Neuronal stem cell (in vitro differentiated cells): Measurements from ENCODE around the gene ANKRD13A. TPM values are rescaled to one million over a fixed set of nuclear protein-coding genes. Genes with fewer than 3 reads are reported as not detected.
"Not testable (repeated sequence)": the region's sequence is repeated elsewhere in the genome, so short reads cannot be mapped to it uniquely, and the experiment has no call there.

Experiments used
- DNase-seq: peaks from one replicate; pipeline ENCODE4 v3.0.0-alpha.2; 2013; ENCODE audit warnings: low spot score
- H2AFZ ChIP-seq: one replicate; pipeline ENCODE4 v1.6.1; 2013; ENCODE audit warnings: mild to moderate bottlenecking, low read length, inconsistent platforms
- H2AK5ac ChIP-seq: 2 replicates; pipeline ENCODE4 v1.6.1; 2013; ENCODE audit warnings: low read depth, mild to moderate bottlenecking, inconsistent platforms, low read length, moderate library complexity, mixed read lengths
- H2BK120ac ChIP-seq: 2 replicates; pipeline ENCODE4 v1.6.1; 2013; ENCODE audit warnings: low read depth, mild to moderate bottlenecking, inconsistent platforms, low read length, moderate library complexity, mixed read lengths
- H2BK12ac ChIP-seq: one replicate; pipeline ENCODE4 v1.6.1; 2013; ENCODE audit warnings: low read length, inconsistent platforms
- H2BK15ac ChIP-seq: 2 replicates; pipeline ENCODE4 v1.6.1; 2013; ENCODE audit warnings: mild to moderate bottlenecking, low read length, inconsistent platforms, mixed read lengths
- H2BK5ac ChIP-seq: one replicate; pipeline ENCODE4 v1.6.1; 2013; ENCODE audit warnings: inconsistent platforms, mild to moderate bottlenecking, low read length, moderate library complexity
- H3K14ac ChIP-seq: one replicate; pipeline ENCODE4 v1.6.1; 2013; ENCODE audit warnings: low read length, inconsistent platforms
- H3K18ac ChIP-seq: 2 replicates; pipeline ENCODE4 v1.6.1; 2013; ENCODE audit warnings: low read length, inconsistent platforms
- H3K23ac ChIP-seq: 2 replicates; pipeline ENCODE4 v1.6.1; 2013; ENCODE audit warnings: low read depth, mild to moderate bottlenecking, mixed read lengths, low read length, inconsistent platforms; ENCODE audit not compliant: poor library complexity
- H3K27ac ChIP-seq: replicated peaks from 3 replicates; pipeline ENCODE4 v1.5.1; 2013; ENCODE audit warnings: low read length, inconsistent platforms
- H3K27me3 ChIP-seq, 3 experiments: 2 replicates each; pipeline ENCODE4 v1.6.1; 2013; ENCODE audit warnings: low read length in 3 of 3, mild to moderate bottlenecking in 2 of 3, inconsistent platforms in 1 of 3, low read depth in 1 of 3, mixed read lengths in 1 of 3, moderate library complexity in 1 of 3; ENCODE audit not compliant: control insufficient read depth in 3 of 3, insufficient read depth in 3 of 3
- H3K36me3 ChIP-seq, 2 donors: replicated peaks in 1 of 2; 2 replicates each; pipeline ENCODE4 v1.6.1; 2013; ENCODE audit warnings: low read length in 2 of 2; ENCODE audit not compliant: control insufficient read depth in 2 of 2, insufficient read depth in 2 of 2
- H3K4ac ChIP-seq: 2 replicates; pipeline ENCODE4 v1.6.1; 2013; ENCODE audit warnings: inconsistent platforms, mild to moderate bottlenecking, low read length, moderate library complexity
- H3K4me1 ChIP-seq, 2 donors: 1 replicate in 1 of 2; 2 replicates in 1 of 2; pipeline ENCODE4 v1.6.1; 2013; ENCODE audit warnings: low read length in 2 of 2, low read depth in 1 of 2; ENCODE audit not compliant: control insufficient read depth in 2 of 2, insufficient read depth in 1 of 2
- H3K4me2 ChIP-seq: one replicate; pipeline ENCODE4 v1.6.1; 2013; ENCODE audit warnings: mild to moderate bottlenecking, low read length, inconsistent platforms; ENCODE audit not compliant: insufficient read depth, poor library complexity, severe bottlenecking
- H3K4me3 ChIP-seq, 2 donors: 2 replicates each; pipeline ENCODE4 v1.5.1; 2013; ENCODE audit warnings: low read length in 2 of 2, mild to moderate bottlenecking in 2 of 2, inconsistent platforms in 1 of 2, moderate library complexity in 1 of 2
- H3K79me1 ChIP-seq: one replicate; pipeline ENCODE4 v1.6.1; 2013; ENCODE audit warnings: low read depth, mild to moderate bottlenecking, inconsistent platforms, low read length, moderate library complexity
- H3K9ac ChIP-seq: one replicate; pipeline ENCODE4 v1.6.1; 2013; ENCODE audit warnings: mild to moderate bottlenecking, low read depth, low read length, inconsistent platforms; ENCODE audit not compliant: poor library complexity
- H3K9me3 ChIP-seq, 2 donors: replicated peaks in 1 of 2; 2 replicates each; pipeline versions ENCODE3 to v1.6.1; 2013; ENCODE audit warnings: low read length in 2 of 2, mild to moderate bottlenecking in 2 of 2, inconsistent platforms in 1 of 2, low read depth in 1 of 2, mixed read lengths in 1 of 2, moderate library complexity in 1 of 2; ENCODE audit not compliant: control insufficient read depth in 2 of 2, insufficient read depth in 1 of 2
- H4K8ac ChIP-seq: one replicate; pipeline ENCODE4 v1.6.1; 2013; ENCODE audit warnings: low read depth, mild to moderate bottlenecking, inconsistent platforms, low read length, moderate library complexity
- H4K91ac ChIP-seq: one replicate; pipeline ENCODE4 v1.6.1; 2013; ENCODE audit warnings: low read length, low read depth, mild to moderate bottlenecking, inconsistent platforms; ENCODE audit not compliant: poor library complexity
- WGBS, 2 donors: extraction: QIAGEN DNeasy Blood & Tissue Kit; methylation state at CpG; one replicate each; pipeline ENCODE4 v1.1.7; 2013; ENCODE audit warnings: missing lambda C conversion rate in 2 of 2, mixed read lengths in 1 of 2; ENCODE audit not compliant: insufficient read length in 2 of 2, insufficient replicate concordance in 1 of 2; ENCODE audit errors: extremely low coverage in 2 of 2; 5-methylcytosine and 5-hydroxymethylcytosine counted together
- small RNA-seq: library from polyadenylated mRNA; stranded (forward); fragments of <200 nt; extraction: miRNeasy Mini kit (QIAGEN cat#:217004); gene quantifications from one replicate; pipeline ENCODE3, GENCODE V24; 2013; ENCODE audit not compliant: insufficient read depth

ANKRD13A gene

DNA sequence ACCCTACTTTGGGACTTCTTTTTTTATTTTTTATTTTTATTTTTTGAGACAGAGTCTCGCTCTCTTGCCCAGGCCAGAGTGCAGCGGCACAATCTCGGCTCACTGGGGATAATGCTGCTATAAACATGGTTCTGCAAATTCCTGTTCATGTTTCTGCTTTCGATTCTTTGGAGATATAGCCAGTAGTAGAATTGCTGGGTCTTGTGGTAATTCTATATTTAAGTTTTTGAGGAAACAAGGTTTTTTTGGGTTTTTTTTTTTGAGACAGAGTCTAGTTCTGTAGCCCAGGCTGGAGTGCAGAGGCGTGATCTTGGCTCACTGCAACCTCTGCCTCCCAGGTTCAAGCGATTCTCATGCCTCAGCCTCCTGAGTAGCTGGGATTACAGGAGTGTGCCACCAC, 89.0 kb downstream of the ANKRD13A start:
- not testable (repeated sequence) for H3K4me1 ChIP-seq, H3K4me3 ChIP-seq, H3K9ac ChIP-seq, H2AK5ac ChIP-seq, DNase-seq, H3K79me1 ChIP-seq, H4K8ac ChIP-seq, H3K36me3 ChIP-seq, H4K91ac ChIP-seq, H3K9me3 ChIP-seq, H2BK5ac ChIP-seq, H3K27ac ChIP-seq, H2BK120ac ChIP-seq, H3K4ac ChIP-seq, H3K27me3 ChIP-seq, H3K18ac ChIP-seq, H3K23ac ChIP-seq, H3K14ac ChIP-seq, H2AFZ ChIP-seq, H2BK12ac ChIP-seq, H2BK15ac ChIP-seq, H3K4me2 ChIP-seq
- WGBS, 2 donors: no CpG with 5 or more reads among the region's 6 CpGs

DNA sequence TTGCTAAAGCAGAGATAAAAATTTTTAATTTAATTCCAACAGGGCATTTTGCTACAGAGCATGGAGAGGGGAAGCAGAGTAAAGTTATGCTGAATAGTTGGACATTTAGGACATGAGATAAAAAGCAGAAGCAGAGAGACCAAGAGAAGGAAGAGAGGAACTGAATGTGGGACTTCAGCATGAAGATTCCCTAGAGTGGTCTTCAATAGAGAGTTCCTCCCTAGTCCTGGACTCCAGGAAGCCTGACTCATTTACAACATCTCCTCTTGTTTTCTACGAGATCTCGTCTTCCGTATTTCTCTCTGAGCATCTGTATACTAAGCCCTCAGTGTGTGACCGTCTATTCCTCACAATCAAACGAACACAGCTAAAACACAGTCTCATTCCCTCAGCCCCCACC, 89.7 kb downstream of the ANKRD13A start:
- Histone ChIP-seq H3K27ac (no peak overlapping the region), H2BK12ac (no peak overlapping the region), H2AFZ (no peak overlapping the region), H3K18ac (no peak overlapping the region), H3K79me1 (no peaks in the 10 kb centered on the region), H4K8ac (no peak overlapping the region), H2BK15ac (no peak overlapping the region), H3K27me3 (peaks cover 0 to 2% (median 0%) of the 10 kb centered on the region in 3 experiments), H3K23ac (no peak overlapping the region), H3K4me2 (no peak overlapping the region), H3K9ac (no peak overlapping the region), H3K9me3 (no peaks in the 10 kb centered on the region), H4K91ac (no peak overlapping the region), H3K4me3 (no peak overlapping the region), H3K4me1 (no peaks in the 10 kb centered on the region), H3K36me3 (no peaks in the 10 kb centered on the region), H3K4ac (no peak overlapping the region), H3K14ac (no peak overlapping the region), H2BK120ac (no peak overlapping the region), H2BK5ac (no peak overlapping the region), H2AK5ac (no peak overlapping the region)
- WGBS, 2 donors: no CpG with 5 or more reads among the region's 5 CpGs
- DNase-seq: no peak

Small RNAs within 50 kb of the gene (small RNA-seq; reads per million reads assigned to genes)
- not detected for gene AC007546.2
